Rectal smooth muscle tissue (tissue), 1 donor: ENCODE measurements around the gene EPB41L2.
"Not testable (repeated sequence)": the region's sequence is repeated elsewhere in the genome, so short reads cannot be mapped to it uniquely, and the experiment has no call there.

Experiments used
- H3K27ac ChIP-seq: one replicate; pipeline ENCODE4 v1.7.0; 2013; ENCODE audit warnings: low read depth, low read length, inconsistent platforms
- H3K27me3 ChIP-seq: one replicate; pipeline ENCODE4 v1.7.0; 2013; ENCODE audit warnings: low read length; ENCODE audit not compliant: control insufficient read depth, insufficient read depth
- H3K36me3 ChIP-seq: one replicate; pipeline ENCODE4 v1.7.0; 2013; ENCODE audit warnings: low read length; ENCODE audit not compliant: control insufficient read depth, insufficient read depth
- H3K4me1 ChIP-seq: one replicate; pipeline ENCODE4 v1.7.0; 2013; ENCODE audit warnings: low read length; ENCODE audit not compliant: control insufficient read depth, insufficient read depth
- H3K4me3 ChIP-seq: one replicate; pipeline ENCODE4 v1.7.0; 2013; ENCODE audit warnings: low read length
- H3K9ac ChIP-seq: one replicate; pipeline ENCODE4 v1.7.0; 2013; ENCODE audit warnings: low read length

Gene EPB41L2

GRCh38 chr6:131024565-131024964 is 38.5 kb downstream of the EPB41L2 start:
- Histone ChIP-seq H3K27me3 (no peaks in the 10 kb centered on the region), H3K27ac (no peak overlapping the region), H3K36me3 (no peaks in the 10 kb centered on the region), H3K4me3 (no peak overlapping the region), H3K9ac (no peak overlapping the region), H3K4me1 (peaks cover 1% of the 10 kb centered on the region)

- no peaks in the 10 kb centered on the region for H3K36me3 ChIP-seq
- H3K27ac ChIP-seq, result no peak overlapping the region
- no peaks in the 10 kb centered on the region for H3K4me1 ChIP-seq
- H3K27me3 ChIP-seq, result no peaks in the 10 kb centered on the region
- no peak overlapping the region for H3K9ac ChIP-seq
- no peak overlapping the region for H3K4me3 ChIP-seq
Observed at GRCh38 chr6:131023834-131024504, 39.1 kb downstream of the EPB41L2 start.

- no peaks in the 10 kb centered on the region for H3K4me1 ChIP-seq
- H3K9ac ChIP-seq, result no peak overlapping the region
- H3K27me3 ChIP-seq, result no peaks in the 10 kb centered on the region
- H3K4me3 ChIP-seq, result no peak overlapping the region
- no peak overlapping the region for H3K27ac ChIP-seq
- H3K36me3 ChIP-seq, result no peaks in the 10 kb centered on the region
Observed at GRCh38 chr6:131022691-131023090, 40.4 kb downstream of the EPB41L2 start.

GRCh38 chr6:131017962-131018361 is 45.1 kb downstream of the EPB41L2 start:
- Histone ChIP-seq H3K9ac (no peak overlapping the region), H3K4me1 (peaks cover 17% of the 10 kb centered on the region), H3K27me3 (no peaks in the 10 kb centered on the region), H3K36me3 (no peaks in the 10 kb centered on the region), H3K27ac (no peak overlapping the region), H3K4me3 (no peak overlapping the region)

GRCh38 chr6:131015630-131016263 is 47.3 kb downstream of the EPB41L2 start:
- H3K27me3 ChIP-seq, result no peaks in the 10 kb centered on the region
- peaks cover 17% of the 10 kb centered on the region for H3K4me1 ChIP-seq
- no peak overlapping the region for H3K9ac ChIP-seq
- no peaks in the 10 kb centered on the region for H3K36me3 ChIP-seq
- H3K27ac ChIP-seq, result peak overlapping the region; percentile 21
- H3K4me3 ChIP-seq, result no peak overlapping the region

- Histone ChIP-seq H3K36me3 (no peaks in the 10 kb centered on the region), H3K4me3 (no peak overlapping the region), H3K4me1 (peaks cover 17% of the 10 kb centered on the region), H3K27ac (no peak overlapping the region), H3K27me3 (no peaks in the 10 kb centered on the region), H3K9ac (no peak overlapping the region)
Observed at GRCh38 chr6:131015025-131015591, 47.9 kb downstream of the EPB41L2 start.

GRCh38 chr6:131014080-131014776 is 48.8 kb downstream of the EPB41L2 start:
- H3K9ac ChIP-seq, result no peak overlapping the region
- H3K4me1 ChIP-seq, result peaks cover 17% of the 10 kb centered on the region
- H3K27me3 ChIP-seq, result no peaks in the 10 kb centered on the region
- no peaks in the 10 kb centered on the region for H3K36me3 ChIP-seq
- H3K27ac ChIP-seq, result no peak overlapping the region
- H3K4me3 ChIP-seq, result no peak overlapping the region

- Histone ChIP-seq H3K36me3 (no peaks in the 10 kb centered on the region), H3K4me3 (peak overlapping the region; percentile 5), H3K4me1 (peaks cover 17% of the 10 kb centered on the region), H3K9ac (no peak overlapping the region), H3K27ac (no peak overlapping the region), H3K27me3 (no peaks in the 10 kb centered on the region)
Observed at GRCh38 chr6:131013495-131013894, 49.5 kb downstream of the EPB41L2 start.

GRCh38 chr6:131009790-131010189 is 53.3 kb downstream of the EPB41L2 start:
- no peak overlapping the region for H3K9ac ChIP-seq
- H3K27me3 ChIP-seq, result no peaks in the 10 kb centered on the region
- H3K4me3 ChIP-seq, result no peak overlapping the region
- H3K4me1 ChIP-seq, result peaks cover 5% of the 10 kb centered on the region
- H3K27ac ChIP-seq, result no peak overlapping the region
- H3K36me3 ChIP-seq, result no peaks in the 10 kb centered on the region

GRCh38 chr6:131008965-131009364 is 54.1 kb downstream of the EPB41L2 start:
- not testable (repeated sequence) for H3K27ac ChIP-seq, H3K27me3 ChIP-seq, H3K4me3 ChIP-seq, H3K9ac ChIP-seq, H3K36me3 ChIP-seq, H3K4me1 ChIP-seq

GRCh38 chr6:131007964-131008363 is 55.1 kb downstream of the EPB41L2 start:
- H3K36me3 ChIP-seq, H3K9ac ChIP-seq, H3K4me3 ChIP-seq, H3K27me3 ChIP-seq, H3K27ac ChIP-seq, H3K4me1 ChIP-seq: not testable (repeated sequence)

- no peaks in the 10 kb centered on the region for H3K36me3 ChIP-seq
Observed at GRCh38 chr6:131007286-131007685, 55.8 kb downstream of the EPB41L2 start.

More at GRCh38 chr6:131007286-131007685, 55.8 kb downstream of the EPB41L2 start:
- no peaks in the 10 kb centered on the region for H3K27me3 ChIP-seq
- H3K9ac ChIP-seq, result no peak overlapping the region
- no peak overlapping the region for H3K4me3 ChIP-seq
- no peak overlapping the region for H3K27ac ChIP-seq
- H3K4me1 ChIP-seq, result no peaks in the 10 kb centered on the region
